SK-N-SH (cell line): ENCODE measurements around the gene SLC1A2. TPM values are rescaled to one million over a fixed set of nuclear protein-coding genes. Genes with fewer than 3 reads are reported as not detected.

Source experiments
- CTCF ChIA-PET: fragments of 300-600, 350-600 bp; formaldehyde crosslinking; extraction: SDS; loops from one replicate; lab custom pipeline; 2021; lab: Yijun Ruan, JAX
- POLR2A ChIA-PET: fragments of 350-600 bp; sonication (Branson Sonifier 250); formaldehyde crosslinking; extraction: SDS; loops from one replicate; lab custom pipeline; 2020; ENCODE audit warnings: antibody characterized with exemption, inconsistent platforms; lab: Yijun Ruan, JAX
- DNase-seq: peaks from one replicate; pipeline ENCODE4 v3.0.0; 2012
- H2AFZ ChIP-seq: fragments of 200-600 bp; sonication (generic); 2 replicates; pipeline ENCODE4 v1.8.1; 2016; ENCODE audit warnings: antibody characterized with exemption, mild to moderate bottlenecking, low read depth
- H3F3A ChIP-seq: fragments of 200-600 bp; sonication (generic); replicated peaks from 2 replicates; pipeline ENCODE3; 2016; ENCODE audit warnings: antibody characterized with exemption, mild to moderate bottlenecking; ENCODE audit not compliant: insufficient read depth
- H3K27ac ChIP-seq, 2 experiments: fragments of 200-500 bp in 1 of 2; fragments of 200-600 bp in 1 of 2; sonication (Bioruptor generic) in 1 of 2; sonication (generic), shearing (Covaris generic) in 1 of 2; 2 replicates each; pipeline versions ENCODE4 v1.5.1 to v1.6.1; 2014 to 2016; ENCODE audit warnings: low read depth in 2 of 2, inconsistent platforms in 1 of 2, low read length in 1 of 2, mild to moderate bottlenecking in 1 of 2, mixed read lengths in 1 of 2
- H3K27me3 ChIP-seq: fragments of 200-600 bp; sonication (generic), shearing (Covaris generic); 2 replicates; pipeline ENCODE4 v1.6.1; 2016; ENCODE audit warnings: mixed run types; ENCODE audit not compliant: insufficient read depth
- H3K36me3 ChIP-seq, 2 experiments: fragments of 200-500 bp in 1 of 2; fragments of 200-600 bp in 1 of 2; sonication (Bioruptor generic) in 1 of 2; sonication (generic) in 1 of 2; replicated peaks in 1 of 2; 2 replicates each; pipeline versions ENCODE3 to v1.5.1; 2014 to 2016; ENCODE audit warnings: low read length in 1 of 2, mild to moderate bottlenecking in 1 of 2; ENCODE audit not compliant: insufficient read depth in 2 of 2, control insufficient read depth in 1 of 2
- H3K4me1 ChIP-seq, 2 experiments: fragments of 200-500 bp in 1 of 2; fragments of 200-600 bp in 1 of 2; sonication (Bioruptor generic) in 1 of 2; sonication (generic), shearing (Covaris generic) in 1 of 2; 2 replicates each; pipeline versions ENCODE4 v1.5.1 to v1.6.1; 2014 to 2016; ENCODE audit warnings: low read depth in 1 of 2, low read length in 1 of 2, mixed run types in 1 of 2; ENCODE audit not compliant: insufficient read depth in 2 of 2, control insufficient read depth in 1 of 2
- H3K4me2 ChIP-seq: fragments of 200-600 bp; sonication (generic), shearing (Covaris generic); 2 replicates; pipeline ENCODE4 v1.6.1; 2017; ENCODE audit warnings: mixed run types
- H3K4me3 ChIP-seq, 2 experiments: fragments of 200-500 bp in 1 of 2; fragments of 200-600 bp in 1 of 2; sonication (Bioruptor generic) in 1 of 2; sonication (generic), shearing (Covaris generic) in 1 of 2; 2 replicates each; pipeline versions ENCODE4 v1.5.1 to v1.8.1; 2014 to 2016; ENCODE audit warnings: low read depth in 2 of 2, inconsistent platforms in 1 of 2, low read length in 1 of 2, mild to moderate bottlenecking in 1 of 2, mixed read lengths in 1 of 2, moderate library complexity in 1 of 2
- H3K79me2 ChIP-seq: fragments of 200-600 bp; sonication (generic); 2 replicates; pipeline ENCODE4 v1.8.1; 2017; ENCODE audit warnings: mild to moderate bottlenecking; ENCODE audit not compliant: insufficient read depth
- H3K9ac ChIP-seq: fragments of 200-600 bp; sonication (generic); 2 replicates; pipeline ENCODE4 v1.6.1; 2017; ENCODE audit warnings: mixed run types
- H3K9me2 ChIP-seq: fragments of 200-600 bp; sonication (generic); 2 replicates; pipeline ENCODE4 v1.6.1; 2017; ENCODE audit warnings: mixed run types
- H3K9me3 ChIP-seq: fragments of 200-600 bp; sonication (generic); 2 replicates; pipeline ENCODE4 v1.6.1; 2017; ENCODE audit warnings: mixed run types, mild to moderate bottlenecking, moderate library complexity
- H4K20me1 ChIP-seq: fragments of 200-600 bp; sonication (generic); 2 replicates; pipeline ENCODE4 v1.6.1; 2017; ENCODE audit warnings: mild to moderate bottlenecking, mixed run types; ENCODE audit not compliant: insufficient read depth
- CHD2 ChIP-seq: fragments of 150-350 bp; IDR thresholded peaks from 2 replicates; pipeline ENCODE4 v1.6.1; 2018; ENCODE audit warnings: low read length; ENCODE audit not compliant: partially characterized antibody
- ELF1 ChIP-seq: IDR thresholded peaks from 2 replicates; pipeline ENCODE4 v1.4.0; 2012
- FOXJ3 ChIP-seq: sonication (generic); formaldehyde crosslinking; IDR thresholded peaks from 2 replicates; pipeline ENCODE4 v1.5.1; 2020; ENCODE audit warnings: mild to moderate bottlenecking, missing genetic modification reagents
- FOXM1 ChIP-seq: IDR thresholded peaks from 2 replicates; pipeline ENCODE4 v1.4.0; 2012; ENCODE audit warnings: low read depth, mild to moderate bottlenecking
- GABPA ChIP-seq: IDR thresholded peaks from 2 replicates; pipeline ENCODE4 v1.4.0; 2012; ENCODE audit warnings: low read depth, mild to moderate bottlenecking
- NRF1 ChIP-seq: IDR thresholded peaks from 2 replicates; pipeline ENCODE4 v1.6.1; 2012; ENCODE audit warnings: low read depth, mild to moderate bottlenecking, low read length
- POLR2AphosphoS5 ChIP-seq: IDR thresholded peaks from 2 replicates; pipeline ENCODE4 v1.6.1; 2012; ENCODE audit warnings: low read depth, low read length
- RAD21 ChIP-seq: IDR thresholded peaks from 2 replicates; pipeline ENCODE4 v1.6.1; 2012; ENCODE audit warnings: mild to moderate bottlenecking, low read length
- RCOR1 ChIP-seq: fragments of 150-350 bp; IDR thresholded peaks from 2 replicates; pipeline ENCODE4 v1.6.1; 2017; ENCODE audit warnings: antibody characterized with exemption, low read length
- RFX5 ChIP-seq: IDR thresholded peaks from 2 replicates; pipeline ENCODE4 v1.6.1; 2012; ENCODE audit warnings: mild to moderate bottlenecking, improper control_type of control experiment, low read length
- RXRA ChIP-seq: IDR thresholded peaks from 2 replicates; pipeline ENCODE4 v1.4.0; 2012; ENCODE audit warnings: low read depth, mild to moderate bottlenecking, borderline replicate concordance
- SIN3A ChIP-seq: IDR thresholded peaks from 2 replicates; pipeline ENCODE4 v1.6.1; 2012; ENCODE audit warnings: low read depth, mild to moderate bottlenecking, low read length, moderate library complexity, borderline replicate concordance
- TCF12 ChIP-seq: IDR thresholded peaks from 2 replicates; pipeline ENCODE4 v1.4.0; 2012
- USF2 ChIP-seq: fragments of 150-350 bp; IDR thresholded peaks from 2 replicates; pipeline ENCODE4 v1.6.1; 2017; ENCODE audit warnings: antibody characterized with exemption, low read length, low read depth, borderline replicate concordance
- ZBTB33 ChIP-seq: IDR thresholded peaks from 2 replicates; pipeline ENCODE4 v1.4.0; 2012; ENCODE audit warnings: low read depth, borderline replicate concordance
- WGBS: methylation state at CpG from one replicate; pipeline ENCODE4 v1.1.6; 2017; ENCODE audit warnings: low lambda C conversion rate; 5-methylcytosine and 5-hydroxymethylcytosine counted together
- polyA plus RNA-seq, 3 experiments: library from polyadenylated mRNA; depleted of rRNA; stranded (reverse); fragments of >200 nt; gene quantifications; 2 replicates each; pipeline ENCODE4 v1.2.3, GENCODE V29; 2012

SLC1A2 gene
- polyA plus RNA-seq, 1 of the 3 experiments (the other 2 are of a cell fraction): under 0.01 TPM

GRCh38 chr11:35415487-35415886, 3.9 kb downstream of the SLC1A2 start:
- ChIA-PET POLR2A (no interaction called here), CTCF (interaction anchor here (1.2 to 1.5 kb wide), 3 partner anchors 46 to 902 kb away, joined by 3 to 7 read pairs (median 4); partner anchors contain the start of gene ELF5)
- no peaks in the 10 kb centered on the region for H3K9me3 ChIP-seq
- H3K4me2 ChIP-seq: no peak overlapping the region
- TF ChIP-seq NRF1: no peak
- TF ChIP-seq SIN3A: no peak
- no peak for TF ChIP-seq RCOR1
- no peak for TF ChIP-seq ELF1
- TF ChIP-seq GABPA: no peak
- TF ChIP-seq FOXM1: no peak
- no peak for TF ChIP-seq RFX5
- no peaks in the 10 kb centered on the region for H3F3A ChIP-seq
- no peaks in the 10 kb centered on the region for H4K20me1 ChIP-seq
- 41% methylated on average over 2 of the region's 2 CpGs for WGBS
- no peak overlapping the region for H3K27ac ChIP-seq
- H3K9me2 ChIP-seq: no peaks in the 10 kb centered on the region
- DNase-seq: no peak
- H3K27me3 ChIP-seq: peaks cover 62% of the 10 kb centered on the region
- no peak overlapping the region for H3K9ac ChIP-seq
- H2AFZ ChIP-seq: no peak overlapping the region
- H3K4me3 ChIP-seq: no peak overlapping the region
- peaks cover 0 to 8% of the 10 kb centered on the region in 2 experiments; a peak in 1 of 4 replicates for H3K4me1 ChIP-seq
- no peaks in the 10 kb centered on the region for H3K79me2 ChIP-seq
- no peaks in the 10 kb centered on the region for H3K36me3 ChIP-seq

GRCh38 chr11:35414776-35415175, 4.6 kb downstream of the SLC1A2 start:
- 32% methylated on average over 2 of the region's 2 CpGs for WGBS

More at GRCh38 chr11:35414776-35415175, 4.6 kb downstream of the SLC1A2 start:
- Histone ChIP-seq H3K4me2 (no peak overlapping the region), H3K4me3 (no peak overlapping the region), H3K4me1 (peaks cover 0 to 3% of the 10 kb centered on the region in 2 experiments; a peak in 1 of 4 replicates), H2AFZ (no peak overlapping the region), H3K27ac (no peak overlapping the region), H4K20me1 (no peaks in the 10 kb centered on the region), H3K9ac (no peak overlapping the region), H3K9me2 (no peaks in the 10 kb centered on the region), H3K9me3 (no peaks in the 10 kb centered on the region), H3K27me3 (peaks cover 54% of the 10 kb centered on the region), H3K36me3 (no peaks in the 10 kb centered on the region), H3F3A (no peaks in the 10 kb centered on the region), H3K79me2 (no peaks in the 10 kb centered on the region)
- ChIA-PET CTCF (interaction anchor here (1.2 to 1.5 kb wide), 3 partner anchors 45 to 902 kb away, joined by 3 to 7 read pairs (median 4); partner anchors contain the start of gene ELF5), POLR2A (no interaction called here)
- no peak for DNase-seq
- TF ChIP-seq RXRA (no peak), RFX5 (no peak), ZBTB33 (no peak), RAD21 (no peak), CHD2 (no peak), TCF12 (no peak), USF2 (no peak), POLR2AphosphoS5 (no peak), ELF1 (no peak), FOXJ3 (no peak)
